SH-SY5Y (cell line): ENCODE results near the gene SLK.

Experiments
- GATA2 ChIP-seq: IDR thresholded peaks from 2 replicates; pipeline ENCODE4 v1.6.1; 2011; ENCODE audit warnings: mild to moderate bottlenecking, low read depth, low read length
- GATA3 ChIP-seq: IDR thresholded peaks from 2 replicates; pipeline ENCODE4 v1.6.1; 2011; ENCODE audit warnings: low read depth, mild to moderate bottlenecking, low read length, moderate library complexity

- no peak for TF ChIP-seq GATA2
- no peak for TF ChIP-seq GATA3
These were observed 90.8 kb downstream of the SLK start for GRCh38 chr10:104057717-104058116.
